ENCODE data around the gene HAGHL.

DNA sequence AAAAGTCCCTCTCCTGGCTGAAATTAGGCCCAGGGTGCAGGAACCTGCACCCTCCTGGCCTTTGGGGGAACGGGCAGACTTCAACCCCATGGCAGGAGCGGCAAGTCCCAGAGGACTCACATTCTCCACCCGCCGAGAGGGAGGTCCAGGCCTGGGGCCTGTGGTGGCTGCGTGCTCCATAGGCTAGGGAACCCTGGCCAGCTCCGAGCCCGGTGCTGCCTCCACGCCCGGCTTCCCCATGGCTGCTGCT, 793 bp upstream of the HAGHL start:
- TF ChIP-seq, protein P1, sequence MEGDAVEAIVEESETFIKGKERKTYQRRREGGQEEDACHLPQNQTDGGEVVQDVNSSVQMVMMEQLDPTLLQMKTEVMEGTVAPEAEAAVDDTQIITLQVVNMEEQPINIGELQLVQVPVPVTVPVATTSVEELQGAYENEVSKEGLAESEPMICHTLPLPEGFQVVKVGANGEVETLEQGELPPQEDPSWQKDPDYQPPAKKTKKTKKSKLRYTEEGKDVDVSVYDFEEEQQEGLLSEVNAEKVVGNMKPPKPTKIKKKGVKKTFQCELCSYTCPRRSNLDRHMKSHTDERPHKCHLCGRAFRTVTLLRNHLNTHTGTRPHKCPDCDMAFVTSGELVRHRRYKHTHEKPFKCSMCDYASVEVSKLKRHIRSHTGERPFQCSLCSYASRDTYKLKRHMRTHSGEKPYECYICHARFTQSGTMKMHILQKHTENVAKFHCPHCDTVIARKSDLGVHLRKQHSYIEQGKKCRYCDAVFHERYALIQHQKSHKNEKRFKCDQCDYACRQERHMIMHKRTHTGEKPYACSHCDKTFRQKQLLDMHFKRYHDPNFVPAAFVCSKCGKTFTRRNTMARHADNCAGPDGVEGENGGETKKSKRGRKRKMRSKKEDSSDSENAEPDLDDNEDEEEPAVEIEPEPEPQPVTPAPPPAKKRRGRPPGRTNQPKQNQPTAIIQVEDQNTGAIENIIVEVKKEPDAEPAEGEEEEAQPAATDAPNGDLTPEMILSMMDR (IDR thresholded peaks at IDR 0.05; ENCODE audit: extremely low read depth in 1 of 2, insufficient read depth in 1 of 2, low read depth in 1 of 2, low read length in 2 of 2), result no peak
- TF ChIP-seq POLR2A (IDR thresholded peaks at IDR 0.05; ENCODE audit: low read depth, low read length), result no peak
- no peak for TF ChIP-seq EZH2 (IDR thresholded peaks at IDR 0.05; ENCODE audit: borderline replicate concordance, low read depth, low read length, severe bottlenecking)
- TF ChIP-seq, protein P2, sequence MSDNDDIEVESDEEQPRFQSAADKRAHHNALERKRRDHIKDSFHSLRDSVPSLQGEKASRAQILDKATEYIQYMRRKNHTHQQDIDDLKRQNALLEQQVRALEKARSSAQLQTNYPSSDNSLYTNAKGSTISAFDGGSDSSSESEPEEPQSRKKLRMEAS (IDR thresholded peaks at IDR 0.05; ENCODE audit: insufficient read depth, insufficient read length), result no peak
- TF ChIP-seq MYC (IDR thresholded peaks at IDR 0.05; ENCODE audit: low read depth, low read length), result no peak
- TF ChIP-seq JUN (IDR thresholded peaks at IDR 0.05; ENCODE audit: borderline replicate concordance, insufficient read depth, insufficient read length, low read depth), result no peak
